ENCODE data around the gene ACSL1. TPM values are rescaled to one million over a fixed set of nuclear protein-coding genes. Genes with fewer than 3 reads are reported as not detected.

The ACSL1 gene
- total and polyA plus RNA-seq, 9 of the 15 experiments (the other 6 are each of a cell fraction or from before 2014, with no cell fraction given), result 6.7 to 24.1 (median 15.0) TPM

GRCh38 chr4:184743650-184744049 lies 82.1 kb downstream of the ACSL1 start:
- Histone ChIP-seq H3K9me3 (replicated peaks; ENCODE audit: control insufficient read depth, insufficient read depth, low read depth, low read length) (peaks cover 2% of the 10 kb centered on the region; the same call in 1 of the 2 replicates), H3K27ac (ENCODE audit: extremely low read depth, low read depth, low read length) (no peak overlapping the region), H3K27me3 (ENCODE audit: control insufficient read depth in 2 of 2, insufficient read depth in 2 of 2, low read length in 2 of 2) (no peaks in the 10 kb centered on the region), H3K4me1 (replicated peaks in 1 of 2; ENCODE audit: control insufficient read depth in 2 of 2, insufficient read depth in 2 of 2, low read length in 2 of 2) (peaks cover 17 to 22% of the 10 kb centered on the region in 2 experiments), H4K20me1 (replicated peaks; ENCODE audit: control insufficient read depth, insufficient read depth, low read length) (no peaks in the 10 kb centered on the region), H3K9me1 (ENCODE audit: control insufficient read depth, insufficient read depth, low read length) (no peaks in the 10 kb centered on the region), H3K4me3 (no peak overlapping the region), H3K9ac (ENCODE audit: insufficient read depth in 1 of 2, low read depth in 2 of 2, low read length in 2 of 2) (no peak overlapping the region), H2AFZ (ENCODE audit: low read depth, low read length) (no peak overlapping the region), H3K79me2 (ENCODE audit: control insufficient read depth, insufficient read depth, low read length) (no peaks in the 10 kb centered on the region), H3K36me3 (ENCODE audit: control insufficient read depth, insufficient read depth, low read length) (no peaks in the 10 kb centered on the region), H3K4me2 (ENCODE audit: insufficient read depth, low read length) (no peak overlapping the region)
- in situ Hi-C loops (cut with MboI) (loop anchor here (10.0 kb wide), 1 partner anchor 231 kb away; no protein-coding TSS in a partner anchor), intact Hi-C loops (cut with micrococcal nuclease) (no loop called here)
- no peak for ATAC-seq
- no peak for DNase-seq (ENCODE audit: extremely low read depth in 1 of 4, low spot score in 3 of 4)
- no TSS peak for BruUV-seq (replicated peaks)
- 67% methylated on average over 4 of the region's 4 CpGs for whole genome bisulfite sequencing (ENCODE audit: insufficient coverage, low coverage, missing lambda C conversion rate)
- CTCF ChIA-PET (ENCODE audit: low intra/inter-chr PET ratio), result no interaction called here
- no peak for FAIRE-seq
- POLR2A ChIA-PET, result interaction anchor here (0.6 kb wide), 1 partner anchor 144 kb away, joined by 3 read pairs; no protein-coding TSS in a partner anchor
- TF ChIP-seq ARID3B (CRISPR knock-in tag; IDR thresholded peaks at IDR 0.05; ENCODE audit: borderline replicate concordance) (no peak), RFX7 (CRISPR knock-in tag; IDR thresholded peaks at IDR 0.05) (no peak), ATF4 (CRISPR knock-in tag; IDR thresholded peaks at IDR 0.05) (no peak), KLF6 (CRISPR knock-in tag; IDR thresholded peaks at IDR 0.05; ENCODE audit: borderline replicate concordance) (no peak), ZNF586 (CRISPR knock-in tag; conservative IDR thresholded peaks at IDR 0.05) (no peak), SP1 (CRISPR knock-in tag; IDR thresholded peaks at IDR 0.05) (no peak), ZFPM2 (CRISPR knock-in tag; IDR thresholded peaks at IDR 0.05) (no peak), ELF4 (CRISPR knock-in tag; IDR thresholded peaks at IDR 0.05) (no peak), TAF1 (IDR thresholded peaks at IDR 0.05; ENCODE audit: control insufficient read depth, extremely low read depth, insufficient read depth, low read length, severe bottlenecking) (no peak), HNRNPUL1 (IDR thresholded peaks at IDR 0.05; ENCODE audit: low read length) (no peak), NUFIP1 (IDR thresholded peaks at IDR 0.05; ENCODE audit: partially characterized antibody) (no peak), ATF3 (IDR thresholded peaks at IDR 0.05) (no peak), ATF3 (CRISPR knock-in tag; conservative IDR thresholded peaks at IDR 0.05) (no peak), ZNF77 (CRISPR knock-in tag; IDR thresholded peaks at IDR 0.05) (no peak), ZNF507 (tag; conservative IDR thresholded peaks at IDR 0.05) (no peak)
- TF ChIP-seq, protein P1, sequence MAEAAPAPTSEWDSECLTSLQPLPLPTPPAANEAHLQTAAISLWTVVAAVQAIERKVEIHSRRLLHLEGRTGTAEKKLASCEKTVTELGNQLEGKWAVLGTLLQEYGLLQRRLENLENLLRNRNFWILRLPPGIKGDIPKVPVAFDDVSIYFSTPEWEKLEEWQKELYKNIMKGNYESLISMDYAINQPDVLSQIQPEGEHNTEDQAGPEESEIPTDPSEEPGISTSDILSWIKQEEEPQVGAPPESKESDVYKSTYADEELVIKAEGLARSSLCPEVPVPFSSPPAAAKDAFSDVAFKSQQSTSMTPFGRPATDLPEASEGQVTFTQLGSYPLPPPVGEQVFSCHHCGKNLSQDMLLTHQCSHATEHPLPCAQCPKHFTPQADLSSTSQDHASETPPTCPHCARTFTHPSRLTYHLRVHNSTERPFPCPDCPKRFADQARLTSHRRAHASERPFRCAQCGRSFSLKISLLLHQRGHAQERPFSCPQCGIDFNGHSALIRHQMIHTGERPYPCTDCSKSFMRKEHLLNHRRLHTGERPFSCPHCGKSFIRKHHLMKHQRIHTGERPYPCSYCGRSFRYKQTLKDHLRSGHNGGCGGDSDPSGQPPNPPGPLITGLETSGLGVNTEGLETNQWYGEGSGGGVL (CRISPR knock-in tag; IDR thresholded peaks at IDR 0.05), result no peak

Measured in K562 (cell line).